Calu3 (cell line): ENCODE measurements around the gene ASAP2. TPM values are rescaled to one million over a fixed set of nuclear protein-coding genes. Genes with fewer than 3 reads are reported as not detected.
"Not testable (repeated sequence)": the region's sequence is repeated elsewhere in the genome, so short reads cannot be mapped to it uniquely, and the experiment has no call there.

ENCODE experiments used
- BruUV-seq: library from RNA; stranded (reverse); fragments of 400-500 nt; replicated peaks from 2 replicates; lab custom pipeline; 2021; lab: Mats Ljungman, UMichigan
- CTCF ChIA-PET: fragments of 300-600 bp; sonication (Branson Sonifier 250); formaldehyde crosslinking; loops from one replicate; lab custom pipeline; 2022; ENCODE audit warnings: antibody characterized with exemption; lab: Charles Lee
- DNase-seq: peaks from one replicate; pipeline ENCODE4 v3.0.0; 2022
- H3K27ac Mint-ChIP-seq: one replicate; pipeline ENCODE4 v1.8.0; 2022; ENCODE audit warnings: mixed read lengths; ENCODE audit not compliant: unreplicated experiment
- H3K27me3 Mint-ChIP-seq: one replicate; pipeline ENCODE4 v1.8.0; 2022; ENCODE audit warnings: mixed read lengths; ENCODE audit not compliant: unreplicated experiment
- H3K36me3 Mint-ChIP-seq: one replicate; pipeline ENCODE4 v1.8.0; 2022; ENCODE audit warnings: mild to moderate bottlenecking, moderate library complexity, mixed read lengths; ENCODE audit not compliant: insufficient read depth, unreplicated experiment
- H3K4me1 Mint-ChIP-seq: one replicate; pipeline ENCODE4 v1.8.0; 2022; ENCODE audit warnings: mild to moderate bottlenecking, low read depth, mixed read lengths; ENCODE audit not compliant: unreplicated experiment
- H3K4me3 Mint-ChIP-seq: one replicate; pipeline ENCODE4 v1.8.0; 2022; ENCODE audit warnings: mild to moderate bottlenecking, low read depth, moderate library complexity, mixed read lengths; ENCODE audit not compliant: unreplicated experiment
- H3K9me3 Mint-ChIP-seq: one replicate; pipeline ENCODE4 v1.8.0; 2022; ENCODE audit warnings: low read depth, mixed read lengths; ENCODE audit not compliant: unreplicated experiment
- CTCF ChIP-seq: fragments of 200-600 bp; IDR thresholded peaks from one replicate; pipeline ENCODE4 v1.8.0; 2022; ENCODE audit warnings: antibody characterized with exemption; ENCODE audit not compliant: unreplicated experiment
- intact Hi-C: fragments of 100-400 bp; cut with micrococcal nuclease; formaldehyde crosslinking; loops from one replicate; pipeline ENCODE4 v1.10.0; 2022; ENCODE audit not compliant: unreplicated experiment
- total RNA-seq: library from RNA; stranded (reverse); gene quantifications from 2 replicates; pipeline ENCODE4 v1.2.3, GENCODE V29; 2022

The ASAP2 gene
- total RNA-seq, 1 experiment from 2014 or later = 78.6 TPM

- Mint-ChIP-seq H3K27me3 (no peaks in the 10 kb centered on the region), H3K4me3 (no peak overlapping the region), H3K4me1 (no peaks in the 10 kb centered on the region), H3K36me3 (peaks cover 56% of the 10 kb centered on the region), H3K27ac (no peak overlapping the region), H3K9me3 (no peaks in the 10 kb centered on the region)
- no peak for TF ChIP-seq CTCF
- no TSS peak for BruUV-seq
- CTCF ChIA-PET = interaction anchor here (0.7 kb wide), 1 partner anchor 94 kb away, joined by 6 read pairs; no protein-coding TSS in a partner anchor
- intact Hi-C loops = no loop called here
- DNase-seq = no peak
These were observed 188.2 kb downstream of the ASAP2 start for GRCh38 chr2:9394816-9395215.

GRCh38 chr2:9397201-9397600 lies 190.6 kb downstream of the ASAP2 start:
- intact Hi-C loops = no loop called here
- Mint-ChIP-seq H3K4me3 (no peak overlapping the region), H3K27me3 (no peaks in the 10 kb centered on the region), H3K36me3 (peaks cover 48% of the 10 kb centered on the region), H3K9me3 (no peaks in the 10 kb centered on the region), H3K4me1 (no peaks in the 10 kb centered on the region), H3K27ac (no peak overlapping the region)
- no peak for TF ChIP-seq CTCF
- no peak for DNase-seq
- BruUV-seq = no TSS peak
- CTCF ChIA-PET = no interaction called here

- H3K4me3 Mint-ChIP-seq, H3K27ac Mint-ChIP-seq, BruUV-seq, DNase-seq, H3K4me1 Mint-ChIP-seq, H3K9me3 Mint-ChIP-seq, intact Hi-C loops, H3K27me3 Mint-ChIP-seq, CTCF ChIA-PET: not testable (repeated sequence)
- H3K36me3 Mint-ChIP-seq = peaks cover 51% of the 10 kb centered on the region
These were observed 191.6 kb downstream of the ASAP2 start for GRCh38 chr2:9398251-9398650.

- CTCF ChIA-PET = no interaction called here
- Mint-ChIP-seq H3K36me3 (peaks cover 51% of the 10 kb centered on the region), H3K9me3 (no peaks in the 10 kb centered on the region), H3K27me3 (no peaks in the 10 kb centered on the region), H3K27ac (no peak overlapping the region), H3K4me1 (no peaks in the 10 kb centered on the region), H3K4me3 (no peak overlapping the region)
- BruUV-seq = no TSS peak
- intact Hi-C loops = no loop called here
- TF ChIP-seq CTCF = no peak
- DNase-seq = no peak
These were observed 192.5 kb downstream of the ASAP2 start for GRCh38 chr2:9398881-9399780.
